AG10803 (cell line): ENCODE results near the gene CTDSPL.

Experiments
- DNase-seq: peaks from one replicate; pipeline ENCODE4 v3.0.0; 2010; ENCODE audit warnings: low read depth
- H3K4me3 ChIP-seq: 2 replicates; pipeline ENCODE4 v1.5.1; 2011; ENCODE audit warnings: mild to moderate bottlenecking, low read length, control low read depth
- CTCF ChIP-seq: conservative IDR thresholded peaks from 2 replicates; pipeline ENCODE4 v1.5.1; 2011; ENCODE audit warnings: mild to moderate bottlenecking, low read length, control low read depth, inconsistent platforms

Gene CTDSPL

GRCh38 chr3:37912052-37912733 lies 50.5 kb downstream of the CTDSPL start:
- no peak overlapping the region for H3K4me3 ChIP-seq
- DNase-seq: no peak
- TF ChIP-seq CTCF: no peak

- no peak for DNase-seq
- H3K4me3 ChIP-seq: no peak overlapping the region
- TF ChIP-seq CTCF: no peak
These were observed 51.8 kb downstream of the CTDSPL start for GRCh38 chr3:37913522-37913921.

- DNase-seq: no peak
- no peak for TF ChIP-seq CTCF
- no peak overlapping the region for H3K4me3 ChIP-seq
These were observed 55.0 kb downstream of the CTDSPL start for GRCh38 chr3:37916685-37917084.

- no peak for TF ChIP-seq CTCF
- H3K4me3 ChIP-seq: no peak overlapping the region
- no peak for DNase-seq
These were observed 56.9 kb downstream of the CTDSPL start for GRCh38 chr3:37918627-37919026.

GRCh38 chr3:37920156-37920699 lies 58.5 kb downstream of the CTDSPL start:
- H3K4me3 ChIP-seq: no peak overlapping the region
- no peak for DNase-seq
- TF ChIP-seq CTCF: no peak

- no peak overlapping the region for H3K4me3 ChIP-seq
- DNase-seq: no peak
- no peak for TF ChIP-seq CTCF
These were observed 59.3 kb downstream of the CTDSPL start for GRCh38 chr3:37921025-37921424.
